ENCODE measurements around the gene DSTN.

DNA sequence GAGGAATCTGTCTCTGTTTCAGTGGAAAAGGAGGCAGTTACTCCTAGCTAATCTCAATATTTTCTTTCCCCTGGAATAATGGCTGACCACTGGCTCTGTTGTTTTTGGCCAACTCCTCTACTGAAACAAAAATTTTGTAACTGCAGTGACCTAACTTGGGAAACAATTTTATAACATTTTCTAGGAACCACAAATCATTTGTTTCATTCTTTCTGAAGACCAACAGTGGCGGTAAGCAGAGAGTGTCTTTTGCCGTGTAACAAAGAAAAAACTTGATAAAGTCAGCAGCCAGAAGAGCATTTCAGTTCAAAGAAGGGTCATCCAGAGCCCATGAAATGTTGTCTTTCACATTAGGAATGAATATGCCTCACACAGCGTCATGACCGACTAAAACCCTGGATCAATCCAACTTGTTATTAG, 26.9 kb upstream of the DSTN start:
- TF ChIP-seq POLR2A (IDR thresholded peaks at IDR 0.05) (no peak), EP300 (IDR thresholded peaks at IDR 0.05; ENCODE audit: low read depth) (no peak), POLR2AphosphoS5 (IDR thresholded peaks at IDR 0.05) (no peak)
- TF ChIP-seq, protein P1, sequence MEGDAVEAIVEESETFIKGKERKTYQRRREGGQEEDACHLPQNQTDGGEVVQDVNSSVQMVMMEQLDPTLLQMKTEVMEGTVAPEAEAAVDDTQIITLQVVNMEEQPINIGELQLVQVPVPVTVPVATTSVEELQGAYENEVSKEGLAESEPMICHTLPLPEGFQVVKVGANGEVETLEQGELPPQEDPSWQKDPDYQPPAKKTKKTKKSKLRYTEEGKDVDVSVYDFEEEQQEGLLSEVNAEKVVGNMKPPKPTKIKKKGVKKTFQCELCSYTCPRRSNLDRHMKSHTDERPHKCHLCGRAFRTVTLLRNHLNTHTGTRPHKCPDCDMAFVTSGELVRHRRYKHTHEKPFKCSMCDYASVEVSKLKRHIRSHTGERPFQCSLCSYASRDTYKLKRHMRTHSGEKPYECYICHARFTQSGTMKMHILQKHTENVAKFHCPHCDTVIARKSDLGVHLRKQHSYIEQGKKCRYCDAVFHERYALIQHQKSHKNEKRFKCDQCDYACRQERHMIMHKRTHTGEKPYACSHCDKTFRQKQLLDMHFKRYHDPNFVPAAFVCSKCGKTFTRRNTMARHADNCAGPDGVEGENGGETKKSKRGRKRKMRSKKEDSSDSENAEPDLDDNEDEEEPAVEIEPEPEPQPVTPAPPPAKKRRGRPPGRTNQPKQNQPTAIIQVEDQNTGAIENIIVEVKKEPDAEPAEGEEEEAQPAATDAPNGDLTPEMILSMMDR (IDR thresholded peaks at IDR 0.05) = no peak

Data from transverse colon (tissue), 4 donors.